Lung (tissue), 12 donors: ENCODE data around the gene GTF2H4. TPM values are rescaled to one million over a fixed set of nuclear protein-coding genes. Genes with fewer than 3 reads are reported as not detected.

Source experiments
- ATAC-seq: fragments of 200-7000 bp; cut with Tn5 transposase; one replicate; pipeline ENCODE4 v1.9.1; 2020; ENCODE audit warnings: moderate number of reproducible peaks; ENCODE audit not compliant: insufficient read depth, low FRiP score
- DNase-seq, 3 donors: peaks; one replicate each; pipeline ENCODE4 v3.0.0-alpha.2; 2013 to 2017
- H3K27ac ChIP-seq, 2 donors: one replicate each; pipeline ENCODE4 v1.5.1; 2013; ENCODE audit warnings: mild to moderate bottlenecking in 2 of 2, moderate library complexity in 2 of 2, control low read depth in 1 of 2, inconsistent platforms in 1 of 2, low read depth in 1 of 2, low read length in 1 of 2
- H3K27me3 ChIP-seq, 3 donors: one replicate each; pipeline ENCODE4 v1.5.1; 2013; ENCODE audit warnings: low read length in 2 of 3; ENCODE audit not compliant: control insufficient read depth in 3 of 3, insufficient read depth in 3 of 3
- H3K36me3 ChIP-seq, 4 donors: one replicate each; pipeline ENCODE4 v1.5.1; 2013; ENCODE audit warnings: low read length in 4 of 4, mild to moderate bottlenecking in 1 of 4, moderate library complexity in 1 of 4; ENCODE audit not compliant: control insufficient read depth in 4 of 4, insufficient read depth in 4 of 4
- H3K4me1 ChIP-seq, 5 donors: one replicate each; pipeline ENCODE4 v1.5.1; 2013; ENCODE audit warnings: low read length in 5 of 5, mild to moderate bottlenecking in 2 of 5, moderate library complexity in 1 of 5; ENCODE audit not compliant: control insufficient read depth in 5 of 5, insufficient read depth in 5 of 5
- H3K4me3 ChIP-seq: one replicate; pipeline ENCODE4 v1.5.1; 2013; ENCODE audit warnings: mild to moderate bottlenecking, control low read depth, moderate library complexity
- H3K9ac ChIP-seq, 2 donors: one replicate each; pipeline ENCODE4 v1.5.1; 2013; ENCODE audit warnings: low read length in 2 of 2, control low read depth in 1 of 2; ENCODE audit not compliant: insufficient read depth in 1 of 2
- H3K9me3 ChIP-seq, 4 donors: one replicate each; pipeline ENCODE4 v1.5.1; 2013; ENCODE audit warnings: low read length in 3 of 4, mild to moderate bottlenecking in 1 of 4, moderate library complexity in 1 of 4; ENCODE audit not compliant: control insufficient read depth in 4 of 4, insufficient read depth in 3 of 4
- CTCF ChIP-seq: IDR thresholded peaks from 2 replicates; pipeline ENCODE4 v1.5.1; 2012; ENCODE audit warnings: mild to moderate bottlenecking; ENCODE audit errors: control extremely low read depth, extremely low read depth
- WGBS, 2 donors: extraction: QIAGEN DNeasy Blood & Tissue Kit; methylation state at CpG; one replicate each; pipeline ENCODE4 v1.1.7; 2013; 5-methylcytosine and 5-hydroxymethylcytosine counted together
- polyA plus RNA-seq, 2 donors: library from polyadenylated mRNA; stranded (reverse); fragments of 200-250 nt; gene quantifications; one replicate each; pipeline ENCODE4 v1.2.1, GENCODE V29; 2013
- total RNA-seq, 2 donors: library from RNA; depleted of rRNA in 1 of 2; stranded (reverse); fragments of >200 nt in 1 of 2; gene quantifications; one replicate each; pipeline ENCODE4 v1.2.1, GENCODE V29; 2014 to 2021
- donor health status: control.
- donor health status: control.
- donor health status: Bipolar disorder and iron deficiency.
- donor health status: healthy.
- donor health status: DM: yes; HTN: yes; CAD: no.

GTF2H4 gene
- total and polyA plus RNA-seq, 4 donors: 25.3 to 37.2 (median 31.1) TPM

- ATAC-seq (no peak), DNase-seq (peak in 2 of 3 donors; percentile 60 to 78)
- H3K36me3 ChIP-seq: no peaks in the 10 kb centered on the region
- WGBS, 2 donors: 66 to 84% methylated on average over 4 of the region's 4 CpGs
- no peak overlapping the region for H3K4me3 ChIP-seq
- H3K27ac ChIP-seq: no peak overlapping the region
- no peak overlapping the region for H3K9ac ChIP-seq
- H3K27me3 ChIP-seq: no peaks in the 10 kb centered on the region
- H3K4me1 ChIP-seq: peaks cover 0 to 27% (median 4%) of the 10 kb centered on the region in 5 donors
- no peak for TF ChIP-seq CTCF
- no peaks in the 10 kb centered on the region for H3K9me3 ChIP-seq
These were observed 31.8 kb upstream of the GTF2H4 start for GRCh38 chr6:30876039-30876730.

- H3K9ac ChIP-seq: peak overlapping the region in 1 of 2 donors; percentile 97
- TF ChIP-seq CTCF: peak; percentile 93
- DNase-seq (peak; percentile 92 to 96 (median 96)), ATAC-seq (peak; percentile 90)
- peak overlapping the region; percentile 2 to 80 for H3K27ac ChIP-seq
- no peaks in the 10 kb centered on the region for H3K27me3 ChIP-seq
- WGBS, 2 donors: 15 to 16% methylated on average over 15 of the region's 15 CpGs
- no peaks in the 10 kb centered on the region for H3K36me3 ChIP-seq
- no peak overlapping the region for H3K4me3 ChIP-seq
- H3K9me3 ChIP-seq: no peaks in the 10 kb centered on the region
- peaks cover 0 to 42% (median 16%) of the 10 kb centered on the region in 5 donors for H3K4me1 ChIP-seq
These were observed 30.4 kb upstream of the GTF2H4 start for GRCh38 chr6:30877419-30878262.

GRCh38 chr6:30879684-30880427, 28.2 kb upstream of the GTF2H4 start:
- H3K27me3 ChIP-seq: no peaks in the 10 kb centered on the region
- no peak for DNase-seq
- no peak for ATAC-seq
- H3K9me3 ChIP-seq: no peaks in the 10 kb centered on the region
- H3K36me3 ChIP-seq: no peaks in the 10 kb centered on the region
- 86 to 92% methylated on average over 8 of the region's 8 CpGs for WGBS, 2 donors
- no peak overlapping the region for H3K9ac ChIP-seq
- peaks cover 0 to 54% (median 22%) of the 10 kb centered on the region in 5 donors for H3K4me1 ChIP-seq
- H3K4me3 ChIP-seq: no peak overlapping the region
- no peak overlapping the region for H3K27ac ChIP-seq
- TF ChIP-seq CTCF: no peak
